HFF-Myc (cell line): ENCODE measurements around the gene ITPK1.

Source experiments
- DNase-seq: peaks from one replicate; pipeline ENCODE4 v3.0.0-alpha.2; 2011; ENCODE audit warnings: low read depth; ENCODE audit errors: extremely low read depth
- H3K4me3 ChIP-seq: replicated peaks from 2 replicates; pipeline ENCODE4 v1.5.1; 2011; ENCODE audit warnings: low read depth, mild to moderate bottlenecking, control low read depth, low read length
- CTCF ChIP-seq: IDR thresholded peaks from 2 replicates; pipeline ENCODE4 v1.5.1; 2012; ENCODE audit warnings: mild to moderate bottlenecking, low read depth, low read length, control low read depth; ENCODE audit errors: missing control alignments

ITPK1 gene

GRCh38 chr14:93006567-93007051, 109.1 kb downstream of the ITPK1 start:
- DNase-seq: no peak
- no peak overlapping the region for H3K4me3 ChIP-seq
- TF ChIP-seq CTCF: no peak

GRCh38 chr14:93005838-93006237, 109.9 kb downstream of the ITPK1 start:
- DNase-seq: no peak
- no peak for TF ChIP-seq CTCF
- no peak overlapping the region for H3K4me3 ChIP-seq

GRCh38 chr14:93005135-93005813, 110.5 kb downstream of the ITPK1 start:
- no peak for TF ChIP-seq CTCF
- no peak for DNase-seq

GRCh38 chr14:93004699-93005082, 111.0 kb downstream of the ITPK1 start:
- no peak for TF ChIP-seq CTCF
- no peak for DNase-seq
- H3K4me3 ChIP-seq: no peak overlapping the region

More at GRCh38 chr14:93005135-93005813, 110.5 kb downstream of the ITPK1 start:
- H3K4me3 ChIP-seq: no peak overlapping the region

- no peak for TF ChIP-seq CTCF
- no peak for DNase-seq
- H3K4me3 ChIP-seq: no peak overlapping the region
Measured at GRCh38 chr14:93003945-93004698, 111.6 kb downstream of the ITPK1 start.

GRCh38 chr14:93002851-93003298, 112.8 kb downstream of the ITPK1 start:
- H3K4me3 ChIP-seq: no peak overlapping the region
- no peak for DNase-seq
- no peak for TF ChIP-seq CTCF
